GM18511 (cell line): ENCODE results near the gene MRPL36.

Experiments used
- ATAC-seq: cut with Tn5 transposase; IDR thresholded peaks from one replicate; pipeline ENCODE4 v1.9.1; 2021; ENCODE audit warnings: mild to moderate bottlenecking, moderate library complexity; ENCODE audit not compliant: unreplicated experiment

Gene MRPL36

GRCh38 chr5:1782385-1783215, 17.0 kb downstream of the MRPL36 start:
- ATAC-seq, result no peak

- no peak for ATAC-seq
Measured at GRCh38 chr5:1781726-1782384, 17.8 kb downstream of the MRPL36 start.

GRCh38 chr5:1781107-1781506, 18.5 kb downstream of the MRPL36 start:
- no peak for ATAC-seq

GRCh38 chr5:1780614-1780930, 19.1 kb downstream of the MRPL36 start:
- ATAC-seq, result no peak

GRCh38 chr5:1779782-1780613, 19.6 kb downstream of the MRPL36 start:
- no peak for ATAC-seq

GRCh38 chr5:1779021-1779680, 20.5 kb downstream of the MRPL36 start:
- ATAC-seq, result no peak

- no peak for ATAC-seq
Measured at GRCh38 chr5:1778138-1779020, 21.3 kb downstream of the MRPL36 start.

- ATAC-seq, result no peak
Measured at GRCh38 chr5:1777281-1778137, 22.1 kb downstream of the MRPL36 start.

GRCh38 chr5:1776831-1777230, 22.8 kb downstream of the MRPL36 start:
- ATAC-seq, result no peak

- ATAC-seq, result peak; percentile 87
Measured at GRCh38 chr5:1772634-1773033, 27.0 kb downstream of the MRPL36 start.

- no peak for ATAC-seq
Measured at GRCh38 chr5:1771149-1772065, 28.2 kb downstream of the MRPL36 start.

- no peak for ATAC-seq
Measured at GRCh38 chr5:1770443-1770802, 29.2 kb downstream of the MRPL36 start.

GRCh38 chr5:1769752-1770442, 29.7 kb downstream of the MRPL36 start:
- no peak for ATAC-seq

- no peak for ATAC-seq
Measured at GRCh38 chr5:1769017-1769640, 30.5 kb downstream of the MRPL36 start.

- no peak for ATAC-seq
Measured at GRCh38 chr5:1768283-1769000, 31.2 kb downstream of the MRPL36 start.

- ATAC-seq, result no peak
Measured at GRCh38 chr5:1767524-1768282, 31.9 kb downstream of the MRPL36 start.
